ENCODE measurements around the gene LCP2.

Gene LCP2

GRCh38 chr5:170343177-170343576, 45.6 kb upstream of the LCP2 start:
- no peak overlapping the region for H3K27ac ChIP-seq (replicated peaks)
- no peaks in the 10 kb centered on the region for H3K27me3 ChIP-seq (ENCODE audit: insufficient read depth, poor library complexity, severe bottlenecking)
- TF ChIP-seq GABPA (IDR thresholded peaks at IDR 0.05; ENCODE audit: low read depth), result no peak
- TF ChIP-seq CTCF (IDR thresholded peaks at IDR 0.05; ENCODE audit: insufficient read depth, low read length), result no peak
- no peak for TF ChIP-seq SPI1 (IDR thresholded peaks at IDR 0.05; ENCODE audit: borderline replicate concordance, low read depth)
- TF ChIP-seq REST (IDR thresholded peaks at IDR 0.05; ENCODE audit: insufficient replicate concordance, low read depth), result no peak
- DNase-seq (ENCODE audit: low read depth in 1 of 2, low spot score in 1 of 2), result no peak
- no peak overlapping the region for H3K4me3 ChIP-seq (replicated peaks; ENCODE audit: insufficient read depth, low read length)

- DNase-seq (ENCODE audit: low read depth in 1 of 2, low spot score in 1 of 2), result no peak
- Histone ChIP-seq H3K27me3 (ENCODE audit: insufficient read depth, poor library complexity, severe bottlenecking) (no peaks in the 10 kb centered on the region), H3K4me3 (replicated peaks; ENCODE audit: insufficient read depth, low read length) (no peak overlapping the region), H3K27ac (replicated peaks) (no peak overlapping the region)
- no peak for TF ChIP-seq SPI1 (IDR thresholded peaks at IDR 0.05; ENCODE audit: borderline replicate concordance, low read depth)
- no peak for TF ChIP-seq REST (IDR thresholded peaks at IDR 0.05; ENCODE audit: insufficient replicate concordance, low read depth)
- TF ChIP-seq POLR2AphosphoS5 (IDR thresholded peaks at IDR 0.05; ENCODE audit: low read depth), result no peak
- no peak for TF ChIP-seq CTCF (IDR thresholded peaks at IDR 0.05; ENCODE audit: insufficient read depth, low read length)
- TF ChIP-seq GABPA (IDR thresholded peaks at IDR 0.05; ENCODE audit: low read depth), result no peak
Observed at GRCh38 chr5:170342153-170342725, 44.7 kb upstream of the LCP2 start.

- H3K4me3 ChIP-seq (replicated peaks; ENCODE audit: insufficient read depth, low read length), result no peak overlapping the region
- no peak overlapping the region for H3K27ac ChIP-seq (replicated peaks)
- no peak for DNase-seq (ENCODE audit: low read depth in 1 of 2, low spot score in 1 of 2)
- no peaks in the 10 kb centered on the region for H3K27me3 ChIP-seq (ENCODE audit: insufficient read depth, poor library complexity, severe bottlenecking)
- TF ChIP-seq POLR2AphosphoS5 (IDR thresholded peaks at IDR 0.05; ENCODE audit: low read depth), result no peak
- no peak for TF ChIP-seq REST (IDR thresholded peaks at IDR 0.05; ENCODE audit: insufficient replicate concordance, low read depth)
- no peak for TF ChIP-seq SPI1 (IDR thresholded peaks at IDR 0.05; ENCODE audit: borderline replicate concordance, low read depth)
- no peak for TF ChIP-seq GABPA (IDR thresholded peaks at IDR 0.05; ENCODE audit: low read depth)
Observed at GRCh38 chr5:170341545-170341944, 44.0 kb upstream of the LCP2 start.
